DND-41 (cell line): ENCODE data around the gene NUP210L.

Source experiments
- CTCF ChIP-seq: IDR thresholded peaks from 2 replicates; pipeline ENCODE4 v1.5.1; 2012; ENCODE audit warnings: borderline replicate concordance, low read length, moderate library complexity, mild to moderate bottlenecking; ENCODE audit not compliant: poor library complexity, severe bottlenecking; ENCODE audit errors: extremely low read depth
- EZH2 ChIP-seq: IDR thresholded peaks from 3 replicates; pipeline ENCODE4 v1.6.1; 2012; ENCODE audit warnings: borderline replicate concordance, low read depth, mild to moderate bottlenecking, moderate library complexity, low read length, inconsistent platforms; ENCODE audit not compliant: severe bottlenecking

- TF ChIP-seq CTCF (no peak), EZH2 (no peak)
Observed at GRCh38 chr1:154094411-154094810, 60.5 kb downstream of the NUP210L start.
